Hepatocyte (in vitro differentiated cells): ENCODE measurements around the gene CLVS2.

Source experiments
- CTCF ChIP-seq: fragments of 200-600 bp; sonication (generic); IDR thresholded peaks from 2 replicates; pipeline ENCODE4 v1.5.1; 2016; ENCODE audit warnings: antibody characterized with exemption, mild to moderate bottlenecking; ENCODE audit not compliant: poor library complexity
- EZH2 ChIP-seq: fragments of 200-600 bp; sonication (generic); IDR thresholded peaks from 2 replicates; pipeline ENCODE4 v1.6.1; 2016; ENCODE audit warnings: antibody characterized with exemption, mild to moderate bottlenecking, borderline replicate concordance

GRCh38 chr6:122997541-122998150, 1.6 kb downstream of the CLVS2 start:
- TF ChIP-seq EZH2, result no peak
- TF ChIP-seq CTCF, result no peak
